Activated CD4-positive, alpha-beta T cell treated with anti-CD3 and anti-CD28 coated beads, Interleukin-2, amount 10 ng/mL, durations not matched to agents 7 days and 5 days (primary cell): ENCODE data around the gene MCCD1. TPM values are rescaled to one million over a fixed set of nuclear protein-coding genes. Genes with fewer than 3 reads are reported as not detected.
"Not testable (repeated sequence)": the region's sequence is repeated elsewhere in the genome, so short reads cannot be mapped to it uniquely, and the experiment has no call there.

Experiments
- CTCF ChIA-PET: fragments of 350-600 bp; sonication (Branson Sonifier 250); formaldehyde crosslinking; loops from one replicate; lab custom pipeline; 2021; ENCODE audit warnings: antibody characterized with exemption; lab: Charles Lee
- POLR2A ChIA-PET: fragments of 350-600 bp; sonication (Branson Sonifier 250); formaldehyde crosslinking; loops from one replicate; lab custom pipeline; 2021; ENCODE audit warnings: antibody characterized with exemption; lab: Charles Lee
- DNase-seq: peaks from one replicate; pipeline ENCODE4 v3.0.0-alpha.2; 2020
- H3K27ac Mint-ChIP-seq: one replicate; pipeline ENCODE4 v1.8.0; 2021; ENCODE audit warnings: mild to moderate bottlenecking, moderate library complexity, mixed read lengths
- H3K27me3 Mint-ChIP-seq: one replicate; pipeline ENCODE4 v1.8.0; 2021; ENCODE audit warnings: mixed read lengths
- H3K36me3 Mint-ChIP-seq: one replicate; pipeline ENCODE4 v1.8.0; 2021; ENCODE audit warnings: low read depth, mixed read lengths
- H3K4me1 Mint-ChIP-seq: one replicate; pipeline ENCODE4 v1.8.0; 2021; ENCODE audit warnings: mixed read lengths
- H3K4me3 Mint-ChIP-seq: one replicate; pipeline ENCODE4 v1.8.0; 2021; ENCODE audit warnings: mild to moderate bottlenecking, moderate library complexity, mixed read lengths
- H3K9me3 Mint-ChIP-seq: one replicate; pipeline ENCODE4 v1.8.0; 2021; ENCODE audit warnings: mixed read lengths
- total RNA-seq, 2 experiments: library from RNA; stranded (reverse); gene quantifications; one replicate each; pipeline ENCODE4 v1.2.3, GENCODE V29; 2021

MCCD1 gene
- total RNA-seq, 2 experiments from 2014 or later: not detected

DNA sequence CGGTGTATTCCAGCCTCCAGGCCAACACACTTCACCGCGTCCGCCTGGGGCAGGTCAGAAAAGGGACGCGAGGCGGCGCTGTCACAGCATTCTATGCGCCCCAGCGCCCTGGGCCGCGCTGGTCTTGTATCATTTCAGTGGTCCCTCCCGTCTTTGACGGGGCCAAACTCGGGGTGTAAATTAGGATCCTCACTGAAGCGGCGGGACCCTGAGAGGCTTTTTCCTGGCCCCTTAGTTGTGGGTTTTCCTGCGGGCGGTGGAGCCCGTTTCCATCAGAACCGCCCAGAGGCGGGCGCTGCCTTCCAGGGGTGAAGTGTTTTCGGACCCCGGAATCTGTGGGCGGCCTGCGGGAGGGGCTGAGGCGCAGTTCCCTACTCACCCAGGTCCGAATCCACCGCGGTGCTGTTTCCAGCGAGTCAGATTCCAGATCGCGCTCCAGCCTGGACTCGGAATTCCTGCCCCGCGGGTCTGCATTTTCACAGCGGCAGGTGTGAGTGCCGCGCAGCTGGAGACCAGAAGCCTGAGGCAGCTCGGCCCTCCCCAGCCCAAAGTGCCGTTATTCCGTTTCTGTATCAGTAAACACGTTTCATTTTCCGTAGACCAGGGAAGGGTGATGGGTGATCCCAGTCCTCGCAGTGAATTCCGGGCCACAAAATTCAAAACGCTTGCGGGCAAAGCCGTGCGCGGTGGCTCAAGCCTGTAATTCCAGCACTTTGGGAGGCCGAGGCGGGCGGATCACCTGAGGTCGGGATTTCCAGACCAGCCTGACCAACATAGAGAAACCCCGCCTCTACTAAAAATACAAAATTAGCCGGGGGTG lies 34.7 kb upstream of the MCCD1 start:
- peak; percentile 80 for DNase-seq
- Mint-ChIP-seq H3K27me3 (no peaks in the 10 kb centered on the region), H3K9me3 (no peaks in the 10 kb centered on the region), H3K27ac (peak overlapping the region; percentile 96), H3K4me3 (peak overlapping the region; percentile 82), H3K4me1 (peaks cover 56% of the 10 kb centered on the region), H3K36me3 (peaks cover 28% of the 10 kb centered on the region)
- CTCF ChIA-PET: interaction anchor here (0.6 to 2.4 kb wide), 10 partner anchors 31 to 830 kb away, joined by 3 to 9 read pairs (median 4); partner anchors contain the start of genes ATP6V1G2, DDX39B and LST1
- POLR2A ChIA-PET: interaction anchor here (0.7 to 2.4 kb wide), 3 partner anchors 23 to 69 kb away, joined by 3 to 10 read pairs (median 6); partner anchors contain the start of gene DDX39B

DNA sequence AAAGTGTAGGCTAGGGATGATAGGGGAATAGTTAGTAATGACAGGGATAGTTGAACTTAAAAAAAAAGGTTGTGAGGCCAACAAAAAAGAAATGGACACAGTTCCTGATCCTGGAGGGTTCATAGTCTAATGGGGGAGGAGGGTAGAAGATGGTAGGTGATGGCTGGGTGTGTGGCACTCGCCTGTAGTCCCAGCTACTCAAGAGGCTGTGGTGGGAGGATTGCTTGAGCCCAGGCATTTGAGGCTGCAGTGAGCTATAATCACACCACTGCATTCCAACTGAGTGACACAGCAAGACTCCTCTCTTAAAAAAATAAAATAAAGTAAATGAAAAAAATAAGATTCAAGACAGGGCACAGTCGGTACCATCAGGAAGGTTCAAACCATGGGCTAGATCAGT lies 33.2 kb upstream of the MCCD1 start:
- Mint-ChIP-seq H3K4me1 (peaks cover 58% of the 10 kb centered on the region), H3K4me3 (peak overlapping the region; percentile 82), H3K27ac (peak overlapping the region; percentile 96), H3K36me3 (peaks cover 20% of the 10 kb centered on the region), H3K27me3 (no peaks in the 10 kb centered on the region), H3K9me3 (no peaks in the 10 kb centered on the region)
- ChIA-PET CTCF (interaction anchor here (0.7 to 2.4 kb wide), 7 partner anchors 21 to 107 kb away, joined by 3 to 9 read pairs (median 4); partner anchors contain the start of gene DDX39B), POLR2A (interaction anchor here (2.4 kb wide), 1 partner anchor 46 kb away, joined by 10 read pairs; the partner anchor contains the start of gene DDX39B)
- no peak for DNase-seq

DNA sequence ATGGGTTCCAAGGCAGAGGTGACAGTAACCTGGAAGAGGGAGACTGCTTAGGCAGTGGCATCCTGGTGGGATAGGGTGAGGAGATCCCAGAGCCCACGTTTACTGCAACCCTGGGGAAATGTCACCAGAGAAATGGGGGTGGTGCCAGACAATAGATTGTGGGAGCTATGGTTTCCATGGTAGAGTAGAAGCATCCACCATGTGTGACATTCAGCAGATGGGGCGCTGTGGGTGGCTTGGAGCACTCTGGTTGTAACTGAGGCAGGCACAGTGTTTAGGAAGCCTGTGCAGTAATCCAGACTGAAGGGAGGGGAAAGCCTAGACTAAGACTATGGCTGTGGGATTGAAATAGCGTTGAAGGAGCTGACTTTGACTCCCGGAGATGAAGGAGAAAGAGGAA lies 31.9 kb upstream of the MCCD1 start:
- Mint-ChIP-seq H3K4me3 (peak overlapping the region; percentile 82), H3K36me3 (peaks cover 27% of the 10 kb centered on the region), H3K4me1 (peaks cover 62% of the 10 kb centered on the region), H3K27ac (peak overlapping the region; percentile 83)
- H3K27me3 Mint-ChIP-seq, H3K9me3 Mint-ChIP-seq, DNase-seq: not testable (repeated sequence)
- ChIA-PET CTCF (interaction anchor here (0.6 to 2.2 kb wide), 5 partner anchors 44 to 102 kb away, joined by 3 to 9 read pairs (median 4); partner anchors contain the start of genes DDX39B and NFKBIL1), POLR2A (interaction anchor here (0.6 to 1.3 kb wide), 2 partner anchors 21 to 45 kb away, joined by 3 to 5 read pairs; partner anchors contain the start of gene DDX39B)

DNA sequence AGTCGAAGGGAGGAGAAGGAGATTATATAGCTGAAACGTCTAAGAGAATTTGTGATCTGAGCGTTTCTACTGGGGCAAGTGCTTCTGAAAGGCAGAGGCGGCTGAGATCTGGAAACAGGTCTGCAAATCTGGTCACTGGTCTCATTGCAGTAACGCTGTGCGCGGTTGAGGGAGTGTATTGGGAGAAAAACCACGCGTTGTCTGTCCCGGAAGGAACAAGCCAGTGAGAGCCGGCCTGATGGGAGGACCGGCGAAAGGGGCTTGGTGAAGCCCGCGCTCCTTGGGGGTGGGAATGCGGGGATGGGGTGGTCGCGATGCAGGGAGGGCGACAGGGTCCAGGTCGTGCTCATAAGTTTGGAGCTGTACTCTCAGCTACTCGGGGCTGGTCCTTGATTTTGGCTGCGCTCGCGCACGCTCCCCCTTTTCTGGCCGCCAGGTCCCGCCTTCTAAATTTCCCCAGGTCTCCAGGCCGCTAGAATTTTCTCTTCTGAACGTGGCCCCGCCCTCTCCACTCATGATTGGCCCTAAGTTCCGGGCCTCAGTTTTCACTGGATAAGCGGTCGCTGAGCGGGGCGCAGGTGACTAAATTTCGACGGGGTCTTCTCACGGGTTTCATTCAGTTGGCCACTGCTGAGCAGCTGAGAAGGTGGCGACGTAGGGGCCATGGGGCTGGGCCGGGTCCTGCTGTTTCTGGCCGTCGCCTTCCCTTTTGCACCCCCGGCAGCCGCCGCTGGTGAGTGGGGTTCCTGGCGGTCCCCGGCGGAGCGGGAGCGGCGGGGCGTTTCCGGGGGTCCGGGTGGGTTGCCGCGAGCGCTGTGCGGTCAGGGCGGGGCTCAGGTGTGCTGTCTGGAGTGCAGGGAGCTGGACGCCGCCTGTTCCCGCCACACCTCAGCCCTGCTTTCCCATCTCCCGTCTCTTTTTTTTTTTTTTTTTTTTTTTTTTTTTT lies 31.0 kb upstream of the MCCD1 start, which contains the start of gene MICB:
Gene MICB, plus strand, starts transcription at position 615 of the 946 bp plus-strand sequence. Its CDS starts 49 bp downstream, at position 664.
- ChIA-PET POLR2A (interaction anchor here (1.3 kb wide), 1 partner anchor 44 kb away, joined by 3 read pairs; the partner anchor contains the start of gene DDX39B), CTCF (interaction anchor here (0.7 to 2.2 kb wide), 4 partner anchors 14 to 101 kb away, joined by 3 to 9 read pairs (median 4); partner anchors contain the start of gene DDX39B)
- Mint-ChIP-seq H3K27ac (peak within 1 kb of the TSS; percentile 83), H3K9me3 (no peaks in the 10 kb centered on the region), H3K36me3 (peaks cover 29% of the 10 kb centered on the region), H3K27me3 (no peaks in the 10 kb centered on the region), H3K4me1 (peaks cover 62% of the 10 kb centered on the region), H3K4me3 (peak within 1 kb of the TSS; percentile 82)
- peak; percentile 90 for DNase-seq

DNA sequence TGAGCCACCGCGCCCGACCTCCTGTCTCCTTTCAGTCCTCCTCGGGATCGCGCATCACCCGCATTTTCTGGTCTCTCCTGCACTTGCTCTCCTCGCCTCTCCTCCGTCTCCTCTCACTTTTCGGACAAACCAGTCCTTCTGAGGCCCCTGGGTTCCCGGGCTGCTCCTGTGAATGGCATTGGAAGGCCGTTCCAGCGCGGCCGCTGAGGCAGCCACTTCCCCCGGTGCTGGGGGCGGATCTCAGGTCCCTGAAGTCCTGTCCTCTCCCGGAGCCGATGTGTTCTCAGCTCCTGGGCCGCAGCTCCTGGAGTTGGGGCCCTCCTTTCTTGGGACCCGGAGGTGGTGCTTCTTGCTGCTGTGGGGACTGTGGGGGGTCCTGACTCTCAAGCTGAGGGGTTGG lies 30.0 kb upstream of the MCCD1 start:
- POLR2A ChIA-PET: interaction anchor here (0.7 kb wide), 1 partner anchor 40 kb away, joined by 4 read pairs; no protein-coding TSS in a partner anchor
- Mint-ChIP-seq H3K27ac (peak overlapping the region; percentile 63), H3K4me1 (peaks cover 69% of the 10 kb centered on the region)

DNA sequence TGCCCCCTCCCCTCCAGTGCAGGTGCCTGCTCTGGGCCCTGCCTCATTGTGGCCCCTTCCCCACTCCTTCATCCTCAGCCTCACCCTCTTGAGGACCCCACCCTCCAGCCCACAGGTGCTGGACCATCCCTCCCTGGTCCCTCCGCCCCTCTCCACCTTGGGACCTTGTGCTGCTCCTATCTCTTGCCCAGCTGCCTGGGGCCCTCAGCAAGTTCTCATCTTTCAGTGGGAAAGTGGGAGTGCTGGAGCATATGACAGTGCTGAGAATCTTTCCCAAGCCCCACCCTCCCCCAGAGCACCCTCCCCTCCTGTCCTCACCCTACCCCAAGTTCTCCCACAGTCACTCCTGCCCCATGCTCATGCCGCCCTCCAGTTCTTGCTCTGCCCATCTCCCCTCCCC lies 29.1 kb upstream of the MCCD1 start:
- POLR2A ChIA-PET: not testable (repeated sequence)

More for the DNA sequence above, 30.0 kb upstream of the MCCD1 start:
- no peaks in the 10 kb centered on the region for H3K27me3 Mint-ChIP-seq
- H3K4me3 Mint-ChIP-seq: peak overlapping the region; percentile 82
- DNase-seq: no peak
- no peaks in the 10 kb centered on the region for H3K9me3 Mint-ChIP-seq
- H3K36me3 Mint-ChIP-seq: peaks cover 28% of the 10 kb centered on the region
- CTCF ChIA-PET: interaction anchor here (0.7 kb wide), 1 partner anchor 15 kb away, joined by 5 read pairs; no protein-coding TSS in a partner anchor

DNA sequence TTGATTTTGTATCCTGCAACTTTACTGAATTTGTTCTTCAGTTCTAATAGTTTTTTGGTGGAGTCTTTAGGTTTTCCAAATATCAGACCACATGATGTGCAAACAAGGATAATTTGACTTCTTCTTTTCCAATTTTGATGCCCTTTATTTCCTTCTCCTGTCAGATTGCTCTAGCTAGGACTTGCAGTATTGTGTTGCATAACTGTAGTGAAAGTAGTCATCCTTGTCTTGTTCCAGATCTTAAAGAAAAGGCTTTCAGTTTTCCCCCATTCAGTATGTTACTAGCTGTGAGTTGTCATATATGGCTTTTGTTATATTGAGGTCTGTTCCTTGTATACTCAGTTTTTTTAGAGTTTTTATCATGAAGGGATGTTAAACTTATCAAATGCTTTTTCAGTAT lies 26.2 kb upstream of the MCCD1 start:
- POLR2A ChIA-PET: no interaction called here
- Mint-ChIP-seq H3K4me3 (no peak overlapping the region), H3K27ac (no peak overlapping the region), H3K4me1 (peaks cover 60% of the 10 kb centered on the region), H3K36me3 (peaks cover 33% of the 10 kb centered on the region), H3K27me3 (no peaks in the 10 kb centered on the region), H3K9me3 (no peaks in the 10 kb centered on the region)
- no peak for DNase-seq
- CTCF ChIA-PET: interaction anchor here (0.9 kb wide), 1 partner anchor 9 kb away, joined by 4 read pairs; no protein-coding TSS in a partner anchor

More for the DNA sequence above, 29.1 kb upstream of the MCCD1 start:
- CTCF ChIA-PET, H3K9me3 Mint-ChIP-seq, H3K27ac Mint-ChIP-seq, H3K27me3 Mint-ChIP-seq, DNase-seq: not testable (repeated sequence)
- peaks cover 73% of the 10 kb centered on the region for H3K4me1 Mint-ChIP-seq
- H3K36me3 Mint-ChIP-seq: peaks cover 27% of the 10 kb centered on the region
- peak overlapping the region; percentile 82 for H3K4me3 Mint-ChIP-seq

DNA sequence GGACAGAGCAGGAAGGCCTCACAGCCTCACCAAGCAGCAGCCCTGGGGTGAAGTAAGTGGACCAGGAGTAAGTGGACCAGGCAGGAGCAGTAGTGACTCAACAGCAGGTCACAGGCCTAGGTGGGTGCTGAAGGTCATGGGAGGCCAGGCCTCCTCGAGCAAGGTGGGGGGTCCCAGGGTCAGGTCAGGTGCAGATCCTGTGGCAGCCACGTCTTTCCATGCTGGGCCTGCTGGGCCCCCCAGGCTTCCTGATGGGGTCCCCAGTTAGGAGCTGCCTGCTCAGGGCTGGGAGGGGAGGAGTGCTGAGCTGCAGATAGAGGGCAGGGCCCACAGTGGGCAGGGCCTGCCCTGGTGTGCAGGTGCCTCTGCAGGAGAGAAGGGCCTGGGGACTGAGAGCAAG lies 19.7 kb upstream of the MCCD1 start:
- CTCF ChIA-PET, H3K9me3 Mint-ChIP-seq, H3K4me3 Mint-ChIP-seq, DNase-seq, POLR2A ChIA-PET, H3K27me3 Mint-ChIP-seq: not testable (repeated sequence)
- Mint-ChIP-seq H3K27ac (peak overlapping the region; percentile 41), H3K4me1 (peaks cover 11% of the 10 kb centered on the region), H3K36me3 (peaks cover 54% of the 10 kb centered on the region)

DNA sequence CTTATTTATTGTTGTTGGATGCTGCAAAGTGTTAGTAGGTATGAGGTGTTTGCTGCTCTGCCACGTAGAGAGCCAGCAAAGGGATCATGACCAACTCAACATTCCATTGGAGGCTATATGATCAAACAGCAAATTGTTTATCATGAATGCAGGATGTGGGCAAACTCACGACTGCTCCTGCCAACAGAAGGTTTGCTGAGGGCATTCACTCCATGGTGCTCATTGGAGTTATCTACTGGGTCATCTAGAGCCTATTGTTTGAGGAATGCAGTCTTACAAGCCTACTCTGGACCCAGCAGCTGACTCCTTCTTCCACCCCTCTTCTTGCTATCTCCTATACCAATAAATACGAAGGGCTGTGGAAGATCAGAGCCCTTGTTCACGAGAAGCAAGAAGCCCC lies 18.8 kb upstream of the MCCD1 start:
- Mint-ChIP-seq H3K4me1 (peaks cover 6% of the 10 kb centered on the region), H3K36me3 (peaks cover 54% of the 10 kb centered on the region), H3K9me3 (no peaks in the 10 kb centered on the region), H3K4me3 (no peak overlapping the region), H3K27ac (no peak overlapping the region), H3K27me3 (peaks cover 1% of the 10 kb centered on the region)
- ChIA-PET POLR2A (no interaction called here), CTCF (no interaction called here)
- no peak for DNase-seq

DNA sequence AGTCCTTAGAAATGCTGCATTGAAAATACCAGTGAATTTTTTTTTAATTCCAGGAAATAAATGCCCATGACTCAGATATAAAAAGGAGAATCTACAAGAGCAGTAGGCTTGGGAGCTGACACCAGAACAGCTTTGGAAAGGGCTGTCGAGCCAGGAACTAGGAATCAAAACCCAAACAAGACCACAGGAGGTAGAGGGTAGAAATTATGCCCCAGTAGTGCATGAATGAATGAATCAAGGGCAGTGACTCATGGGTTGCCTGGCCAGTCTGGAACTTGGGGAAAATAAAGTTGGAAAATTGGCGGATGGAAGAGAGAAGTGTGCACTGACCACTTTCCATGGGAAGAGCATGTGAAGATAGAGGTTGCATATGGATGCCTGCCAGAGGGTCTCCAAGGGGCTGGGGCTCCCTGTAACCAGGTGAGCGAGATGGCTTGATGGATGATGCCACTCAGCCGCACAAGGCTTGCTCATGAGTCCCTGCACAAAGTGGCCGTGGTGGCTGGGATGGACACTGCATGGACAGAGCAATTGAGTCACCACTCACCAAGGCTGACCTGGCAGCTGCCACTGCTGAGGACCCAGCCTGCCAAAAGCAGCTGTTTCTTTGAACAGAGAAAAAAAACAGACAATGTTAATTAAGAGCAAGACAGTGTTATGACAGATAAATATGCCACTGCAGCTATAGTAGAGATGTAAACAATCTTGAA lies 15.2 kb upstream of the MCCD1 start:
- Mint-ChIP-seq H3K27ac (no peak overlapping the region), H3K4me3 (no peak overlapping the region), H3K27me3 (peaks cover 7% of the 10 kb centered on the region), H3K9me3 (no peaks in the 10 kb centered on the region), H3K4me1 (peaks cover 4% of the 10 kb centered on the region), H3K36me3 (peaks cover 30% of the 10 kb centered on the region)
- ChIA-PET CTCF (no interaction called here), POLR2A (no interaction called here)
- no peak for DNase-seq

DNA sequence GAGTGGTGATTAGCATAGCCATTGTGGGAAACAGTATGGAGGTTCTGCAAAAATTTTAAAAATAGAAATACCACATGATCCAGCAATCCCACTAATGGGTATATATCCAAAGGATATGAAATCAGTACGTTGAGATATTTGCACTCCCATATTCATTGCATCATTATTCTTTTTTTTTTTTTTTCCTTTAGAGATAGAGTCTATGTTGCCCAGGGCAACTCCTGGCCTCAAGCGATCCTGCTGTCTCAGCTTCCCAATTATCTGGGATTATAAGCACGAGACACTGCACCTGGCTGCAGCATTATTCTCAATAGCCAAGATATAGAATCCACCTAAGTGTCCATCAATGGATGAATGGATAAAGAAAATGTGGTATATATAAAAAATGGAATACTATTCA lies 6.9 kb upstream of the MCCD1 start:
- CTCF ChIA-PET: no interaction called here
- Mint-ChIP-seq H3K36me3 (no peaks in the 10 kb centered on the region), H3K4me1 (no peaks in the 10 kb centered on the region), H3K27ac (no peak overlapping the region), H3K4me3 (no peak overlapping the region), H3K9me3 (no peaks in the 10 kb centered on the region), H3K27me3 (peaks cover 22% of the 10 kb centered on the region)
- POLR2A ChIA-PET: interaction anchor here (0.5 kb wide), 1 partner anchor 139 kb away, joined by 3 read pairs; the partner anchor contains the start of gene C6orf47
- no peak for DNase-seq
